Skin of body (tissue), 2 donors: Measurements from ENCODE around the gene RASSF3. TPM values are rescaled to one million over a fixed set of nuclear protein-coding genes. Genes with fewer than 3 reads are reported as not detected.
"Not testable (repeated sequence)": the region's sequence is repeated elsewhere in the genome, so short reads cannot be mapped to it uniquely, and the experiment has no call there.

ENCODE experiments used
- DNase-seq: peaks from one replicate; lab custom pipeline; 2025; lab: John Stamatoyannopoulos, UW
- total RNA-seq: library from RNA; depleted of rRNA; stranded (reverse); fragments of >200 nt; gene quantifications from one replicate; pipeline ENCODE4 v1.2.3, GENCODE V29; 2014

The RASSF3 gene
- total RNA-seq, 1 donor from 2014 or later: 14.4 TPM

DNA sequence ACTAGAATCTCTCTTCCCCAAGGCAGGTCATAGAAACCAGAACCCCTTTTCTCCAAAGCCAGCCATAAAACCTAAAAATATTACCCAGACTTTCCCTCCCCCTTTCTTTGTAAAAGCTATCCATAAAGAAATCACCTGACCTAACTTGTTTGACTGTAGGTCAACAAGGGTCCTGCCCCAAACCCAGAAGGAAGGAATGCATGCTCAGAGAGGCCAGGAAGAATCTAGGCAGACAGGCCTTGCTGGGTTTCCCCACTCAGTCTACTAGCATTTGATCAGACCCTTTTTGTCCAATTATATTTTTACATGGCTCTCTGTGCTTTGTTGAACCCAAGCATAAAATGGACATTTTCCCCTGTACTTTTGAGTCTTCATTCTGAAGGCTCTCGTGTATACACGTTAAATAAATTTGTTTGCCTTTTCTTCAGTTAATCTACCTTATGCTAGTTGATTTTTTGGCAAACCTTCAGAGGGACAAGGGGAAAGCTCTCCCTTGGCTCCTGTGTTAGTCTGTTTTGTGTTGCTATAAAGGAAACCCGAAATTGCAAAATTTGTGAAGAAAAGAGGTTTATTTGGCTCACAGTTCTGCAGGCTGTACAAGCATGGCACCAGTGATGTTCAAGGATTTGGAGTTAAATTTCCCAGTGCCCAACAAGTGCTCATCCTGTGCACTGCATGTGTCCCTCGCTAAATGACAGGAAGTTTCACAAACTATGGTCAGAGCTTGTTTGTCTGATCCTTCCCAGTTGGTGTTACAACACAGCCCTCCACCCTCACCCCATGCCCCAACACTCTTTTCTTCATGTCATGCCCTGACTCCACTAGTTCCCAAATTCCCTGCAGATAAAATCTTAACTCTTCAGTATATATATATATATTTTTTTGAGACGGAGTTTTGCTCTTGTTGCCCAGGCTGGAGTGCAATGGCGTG lies 14.2 kb upstream of the RASSF3 start:
- DNase-seq: no peak

DNA sequence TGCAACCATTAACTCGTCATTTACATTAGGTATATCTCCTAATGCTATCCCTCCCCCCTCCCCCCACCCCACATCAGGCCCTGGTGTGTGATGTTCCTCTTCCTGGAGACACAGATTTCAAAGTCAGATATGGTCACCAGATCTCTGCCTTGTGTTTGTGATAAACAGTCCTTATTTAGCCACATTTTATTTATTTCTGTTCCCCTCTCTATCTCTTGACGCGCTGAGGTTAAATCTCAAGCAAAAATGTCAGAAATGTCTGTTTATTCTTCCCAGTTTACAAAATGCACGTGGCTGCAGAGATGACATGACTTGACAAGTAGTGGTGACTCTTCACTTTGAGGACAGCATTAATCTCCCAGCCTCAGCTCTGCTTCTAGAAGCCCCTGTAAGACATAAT lies 11.5 kb upstream of the RASSF3 start:
- no peak for DNase-seq

DNA sequence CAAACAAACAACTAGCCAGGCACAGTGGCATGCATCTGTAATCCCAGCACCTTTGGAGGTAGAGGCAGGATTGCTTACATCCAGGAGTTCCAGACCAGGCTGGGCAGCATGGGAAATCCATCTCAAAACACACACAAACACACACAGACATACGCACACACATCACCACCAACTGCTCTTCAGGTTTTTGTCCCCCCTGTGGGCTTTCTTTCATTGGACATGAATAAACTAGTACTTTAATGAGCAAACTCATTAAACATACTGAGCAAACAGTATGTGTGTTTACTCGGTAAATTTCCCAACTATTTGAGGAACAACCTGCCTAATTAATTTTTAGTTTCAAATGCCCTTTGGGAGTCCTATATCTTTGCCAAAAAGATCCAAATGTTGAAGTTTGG lies 10.1 kb upstream of the RASSF3 start:
- DNase-seq: no peak

DNA sequence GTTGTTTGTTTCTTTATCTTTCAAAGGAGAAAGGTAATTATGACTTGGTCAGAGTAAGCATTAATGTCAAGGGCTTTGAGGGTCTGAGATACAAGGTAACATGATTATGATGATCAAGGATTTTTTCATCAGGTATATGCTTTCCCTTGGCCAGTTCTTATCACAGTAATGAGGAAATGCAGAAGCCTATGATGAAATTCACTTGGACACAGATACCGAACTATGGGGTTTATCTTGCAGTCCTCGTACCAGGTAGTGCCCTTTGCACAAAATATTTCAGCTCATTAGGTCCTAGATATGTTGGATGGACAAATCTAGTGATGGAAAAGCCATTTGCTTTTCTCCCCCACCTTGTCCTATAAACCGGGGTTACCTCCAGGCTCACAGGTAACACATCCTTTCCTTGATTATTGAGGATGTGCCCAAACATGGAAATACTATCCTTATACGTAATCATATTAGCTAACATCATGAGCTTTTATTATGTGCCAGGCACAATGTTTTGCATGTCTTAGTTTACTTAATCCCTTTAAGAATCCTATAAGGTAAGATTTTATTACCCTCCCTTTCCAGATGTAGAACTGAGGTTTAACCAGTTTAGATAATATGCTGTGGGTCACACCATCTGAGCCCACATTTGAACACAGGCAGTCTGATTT lies 7.0 kb upstream of the RASSF3 start:
- DNase-seq: no peak

DNA sequence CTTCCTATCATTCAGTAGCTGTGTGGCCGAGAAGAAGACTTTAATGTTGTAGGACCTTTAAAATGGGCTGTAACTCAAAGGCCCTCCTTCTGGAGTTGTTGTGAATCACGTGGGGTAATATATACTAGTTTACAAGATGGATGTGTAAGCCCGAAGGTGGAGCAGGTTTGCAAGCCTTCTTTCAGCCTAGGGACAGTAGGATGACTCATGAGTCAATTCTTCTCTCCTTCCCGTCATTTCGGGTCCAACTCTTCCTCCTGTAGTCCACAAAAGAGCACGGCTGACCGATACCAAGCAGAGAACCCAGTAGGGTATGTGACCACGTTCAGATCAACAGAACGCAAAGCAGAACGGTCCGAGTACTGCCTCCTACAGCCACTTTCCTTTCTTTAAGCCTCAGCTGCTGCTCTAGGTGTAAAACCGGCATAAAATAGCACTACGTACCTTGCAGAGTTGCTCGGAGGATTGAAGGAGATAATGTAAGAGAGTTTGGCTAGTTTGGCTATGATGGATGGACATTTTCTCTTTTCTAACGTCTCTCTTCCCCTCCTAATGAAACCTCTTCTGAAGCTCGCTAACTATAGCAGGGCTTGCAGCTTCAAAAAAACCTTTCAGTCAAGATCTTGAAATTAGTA lies 1.3 kb upstream of the RASSF3 start:
- DNase-seq: no peak

DNA sequence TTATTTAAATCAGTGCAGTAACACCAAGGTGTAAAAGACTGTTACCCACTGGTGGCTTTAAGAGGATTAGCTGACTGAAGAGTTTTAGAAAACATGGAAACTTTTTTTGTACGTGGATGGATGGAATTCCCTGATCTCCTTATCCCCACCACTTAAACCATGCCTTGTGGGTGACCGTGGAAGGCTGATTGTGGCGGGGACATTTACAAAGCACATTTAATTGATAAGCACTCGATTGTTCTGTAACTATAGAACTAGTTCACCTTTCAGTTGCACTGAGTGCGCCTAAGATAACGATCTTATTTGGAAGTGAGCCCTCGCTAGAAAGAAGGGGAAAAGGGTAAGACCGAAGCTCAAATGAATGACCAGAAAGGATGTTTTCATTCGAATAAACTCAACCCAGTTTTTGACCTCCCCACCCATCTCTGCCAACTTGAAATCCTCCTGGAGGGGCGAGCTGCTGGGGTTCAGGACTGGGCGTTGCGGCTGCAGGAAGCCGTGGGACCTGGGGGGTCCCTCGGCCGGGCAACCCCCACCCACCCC lies 688 bp upstream of the RASSF3 start:
- peak; percentile 41 for DNase-seq

DNA sequence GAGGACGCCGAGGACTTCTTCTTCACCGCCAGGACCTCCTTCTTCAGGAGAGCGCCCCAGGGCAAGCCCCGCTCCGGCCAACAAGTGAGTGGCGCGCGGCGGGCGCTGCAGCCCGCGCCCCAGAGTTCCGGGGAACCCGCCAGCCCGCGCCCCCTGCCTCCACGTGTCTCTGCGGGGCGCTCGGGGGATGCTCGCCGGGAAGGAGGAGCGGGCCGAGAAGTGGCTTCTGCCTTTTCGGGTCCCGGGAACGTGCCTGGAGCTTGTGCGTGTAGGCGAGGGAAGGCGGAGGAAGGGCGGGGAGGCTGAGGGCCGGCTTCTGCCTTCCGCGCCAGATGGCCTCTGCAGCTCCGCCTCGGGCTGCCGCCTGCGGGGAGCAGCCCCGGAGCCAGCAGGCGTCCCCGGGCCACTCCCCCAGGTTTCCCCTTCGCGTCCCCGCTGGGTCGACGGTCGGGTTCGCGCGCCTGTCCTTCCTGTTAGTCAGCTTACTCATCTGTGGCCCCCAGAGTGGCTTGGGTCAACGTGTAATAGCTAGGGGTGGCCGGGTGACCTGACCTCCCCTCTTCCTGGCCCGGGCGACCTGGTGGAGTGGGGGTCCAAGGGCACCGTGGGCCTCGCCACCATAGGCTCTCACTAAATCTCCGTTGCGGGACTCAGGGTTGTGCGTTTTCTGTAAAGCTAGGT lies 505 bp downstream of the RASSF3 start:
- DNase-seq: no peak

DNA sequence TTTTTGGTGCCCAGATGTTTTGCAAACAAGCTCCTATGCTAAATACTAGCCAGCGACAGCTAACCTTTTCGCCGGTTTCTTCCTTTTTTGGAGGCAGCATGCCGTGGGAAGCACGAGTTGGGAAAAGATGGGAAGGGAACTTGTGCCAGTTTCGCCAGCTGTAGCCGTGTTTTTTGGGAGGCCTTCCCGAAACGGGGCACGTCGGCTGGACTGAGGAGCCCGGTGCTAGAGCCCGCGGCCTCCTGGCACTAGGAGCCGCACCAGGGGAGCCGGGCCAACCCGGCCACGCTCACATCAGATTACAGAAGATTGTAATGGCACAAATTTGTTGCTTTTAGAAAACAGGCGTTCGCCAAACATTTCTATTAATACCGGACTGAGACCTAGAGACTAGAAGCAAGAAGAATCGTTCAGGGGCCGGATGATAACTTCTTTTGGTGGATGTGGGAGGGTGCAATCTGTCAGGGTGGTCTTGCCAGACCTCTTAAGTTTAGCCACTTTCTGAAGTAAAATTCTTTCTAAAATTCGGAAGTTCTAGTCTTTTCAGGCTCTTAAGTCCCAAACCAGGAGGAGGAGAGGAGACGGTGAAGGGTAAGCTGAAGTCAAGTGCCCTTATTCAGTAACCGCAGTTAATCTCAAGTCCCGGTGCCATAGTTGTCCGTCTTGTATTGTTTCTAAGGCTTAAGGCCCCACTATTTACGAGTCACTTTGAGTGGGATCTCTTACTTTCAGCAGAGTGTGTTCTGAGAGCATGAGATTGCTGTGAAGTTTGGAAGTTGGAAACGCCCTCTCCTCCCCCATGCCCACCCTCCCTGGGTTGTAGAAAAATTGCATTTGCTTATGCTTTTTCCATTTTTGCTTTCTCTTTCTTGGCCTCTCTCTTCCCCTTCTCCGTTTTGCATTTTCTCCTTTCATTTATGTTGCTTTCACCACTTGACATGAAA lies 1.3 kb downstream of the RASSF3 start:
- DNase-seq: peak; percentile 25

DNA sequence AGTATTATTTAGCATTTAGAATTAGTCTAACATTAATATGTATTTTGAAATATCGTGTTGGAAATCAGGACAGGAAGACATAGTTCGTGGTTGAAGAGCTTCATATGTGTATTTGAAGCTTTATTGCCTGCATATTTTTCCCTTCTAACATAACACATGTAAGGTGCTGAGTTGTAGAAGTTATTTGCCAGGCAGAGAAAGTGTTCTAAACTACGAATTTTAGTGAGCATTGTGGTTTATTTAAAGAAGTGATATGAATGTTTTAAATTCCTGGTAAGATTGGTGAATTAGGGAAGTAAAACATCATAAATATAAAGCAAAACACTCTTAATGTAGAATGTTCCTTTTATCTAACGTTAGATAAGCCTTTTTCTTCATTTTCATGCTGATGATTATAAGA lies 2.5 kb downstream of the RASSF3 start:
- no peak for DNase-seq

DNA sequence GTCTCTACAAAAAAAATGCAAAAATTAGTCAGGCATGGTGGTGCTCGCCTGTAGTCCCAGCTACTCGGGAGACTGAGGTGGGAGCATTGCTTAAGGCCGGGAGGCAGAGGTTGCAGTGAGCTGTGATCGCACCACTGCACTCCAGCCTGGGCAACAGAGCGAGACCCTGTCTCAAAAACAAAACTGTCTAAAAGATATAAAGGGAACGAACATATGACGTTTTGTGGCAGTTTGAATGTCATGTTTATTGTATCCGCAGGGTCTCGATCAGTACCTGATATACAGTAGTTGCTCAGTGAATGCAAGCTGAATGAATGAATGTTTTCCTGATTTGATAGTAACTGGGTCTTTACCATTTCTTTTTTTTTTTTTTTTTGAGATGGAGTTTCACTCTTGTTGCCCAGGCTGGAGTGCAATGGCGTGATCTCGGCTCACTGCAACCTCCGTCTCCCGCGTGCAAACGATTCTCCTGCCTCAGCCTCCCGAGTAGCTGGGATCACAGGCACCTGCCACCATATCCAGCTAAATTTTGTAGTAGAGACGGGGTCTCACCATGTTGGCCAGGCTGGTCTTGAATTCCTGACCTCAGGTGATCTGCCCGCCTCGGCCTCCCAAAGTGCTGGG lies 3.6 kb downstream of the RASSF3 start:
- not testable (repeated sequence) for DNase-seq

DNA sequence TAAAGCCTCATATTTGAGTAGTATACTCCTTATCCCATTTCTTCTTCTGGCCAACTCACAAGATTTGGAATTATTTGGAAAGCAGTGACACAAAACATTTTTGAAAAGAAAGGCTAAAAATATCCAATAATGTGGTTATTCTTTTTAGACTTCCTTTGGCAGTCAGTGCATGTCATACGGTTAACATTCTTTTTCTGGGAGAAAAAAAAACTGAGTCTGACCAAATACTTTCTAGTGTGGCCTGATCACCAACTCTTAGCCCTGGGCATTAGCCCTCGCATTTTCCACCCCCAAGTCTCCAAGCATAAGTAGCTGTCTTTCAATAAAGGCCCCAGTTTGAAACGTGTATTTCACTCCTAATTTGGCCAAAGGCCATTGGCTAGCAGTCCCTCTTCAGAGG lies 5.9 kb downstream of the RASSF3 start:
- DNase-seq: peak; percentile 29

DNA sequence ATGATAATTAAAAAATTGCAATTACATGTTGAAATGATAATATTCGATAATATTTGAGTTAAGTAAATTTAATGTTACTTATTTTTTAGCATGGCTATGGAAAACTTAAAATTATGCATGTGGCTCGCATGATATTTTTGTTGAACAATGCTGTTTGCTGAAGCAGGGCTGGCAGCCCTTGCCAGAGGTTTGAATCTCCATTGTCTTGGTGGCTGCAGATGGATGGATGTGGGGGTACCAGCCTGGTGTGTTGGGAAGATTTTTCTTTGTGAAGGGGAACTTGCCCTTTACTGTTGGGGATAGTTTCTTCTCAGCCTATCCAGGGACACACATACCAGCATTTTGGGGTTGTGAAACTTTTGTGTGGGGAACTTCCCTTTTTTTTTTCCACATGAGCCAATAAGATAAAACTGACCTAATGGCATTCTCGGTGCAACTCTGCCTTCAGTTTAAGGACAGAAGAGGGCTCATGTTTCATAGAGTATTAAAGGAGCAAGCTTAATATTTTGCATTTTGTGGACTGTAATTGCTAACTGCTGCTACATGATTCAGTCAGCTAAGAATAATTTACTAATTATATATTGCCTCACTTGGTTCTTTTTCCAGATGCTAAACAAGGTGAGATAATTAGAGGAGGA lies 8.8 kb downstream of the RASSF3 start:
- DNase-seq: peak; percentile 66

DNA sequence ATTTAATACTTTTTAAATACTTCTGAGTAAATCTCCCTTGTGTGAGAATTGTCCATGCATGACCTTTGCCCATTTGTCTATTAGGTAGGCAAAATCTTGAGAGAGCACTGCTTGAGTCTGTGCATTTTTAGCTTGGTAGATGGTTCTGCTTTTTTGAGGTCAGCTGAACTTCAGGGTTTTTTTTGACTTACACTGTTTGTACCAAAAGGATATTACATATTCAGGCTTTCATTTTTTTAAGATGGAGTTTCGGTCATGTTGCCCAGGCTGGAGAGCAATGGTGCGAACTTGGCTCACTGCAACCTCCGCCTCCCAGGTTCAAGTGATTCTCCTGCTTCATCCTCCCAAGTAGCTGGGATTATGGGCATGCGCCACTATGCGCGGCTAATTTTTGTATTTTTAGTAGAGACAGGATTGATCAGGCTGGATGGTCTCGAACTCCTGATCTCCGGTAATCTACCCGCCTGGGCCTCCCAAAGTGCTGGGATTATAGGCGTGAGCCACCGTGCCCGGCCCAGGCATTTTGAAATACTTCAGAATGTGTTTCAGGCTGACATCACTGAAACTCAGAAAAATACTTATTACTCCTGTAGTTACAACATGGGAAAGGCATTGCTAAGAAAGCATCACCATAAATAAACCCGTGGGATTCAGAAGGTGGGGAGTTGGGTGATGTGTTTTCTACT lies 11.1 kb downstream of the RASSF3 start:
- no peak for DNase-seq

DNA sequence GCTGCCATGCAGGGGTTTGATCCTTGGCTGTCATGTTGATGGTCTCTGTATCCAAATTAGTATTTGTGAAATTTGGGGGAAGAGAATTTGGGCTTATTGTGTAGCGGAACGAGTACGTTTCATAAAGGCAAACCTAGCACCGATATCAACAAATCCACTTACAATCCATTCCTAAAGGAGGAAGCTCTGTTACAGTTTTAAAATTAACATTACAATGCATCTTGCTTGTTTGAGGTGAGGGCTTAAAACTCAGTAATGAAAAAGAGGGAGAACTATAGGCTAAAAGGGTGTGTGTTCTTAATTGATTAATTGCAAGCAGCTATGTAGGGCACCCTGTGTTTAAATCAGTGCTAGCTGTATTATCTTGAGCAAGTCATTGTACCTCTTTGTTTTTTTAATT lies 13.7 kb downstream of the RASSF3 start:
- no peak for DNase-seq

DNA sequence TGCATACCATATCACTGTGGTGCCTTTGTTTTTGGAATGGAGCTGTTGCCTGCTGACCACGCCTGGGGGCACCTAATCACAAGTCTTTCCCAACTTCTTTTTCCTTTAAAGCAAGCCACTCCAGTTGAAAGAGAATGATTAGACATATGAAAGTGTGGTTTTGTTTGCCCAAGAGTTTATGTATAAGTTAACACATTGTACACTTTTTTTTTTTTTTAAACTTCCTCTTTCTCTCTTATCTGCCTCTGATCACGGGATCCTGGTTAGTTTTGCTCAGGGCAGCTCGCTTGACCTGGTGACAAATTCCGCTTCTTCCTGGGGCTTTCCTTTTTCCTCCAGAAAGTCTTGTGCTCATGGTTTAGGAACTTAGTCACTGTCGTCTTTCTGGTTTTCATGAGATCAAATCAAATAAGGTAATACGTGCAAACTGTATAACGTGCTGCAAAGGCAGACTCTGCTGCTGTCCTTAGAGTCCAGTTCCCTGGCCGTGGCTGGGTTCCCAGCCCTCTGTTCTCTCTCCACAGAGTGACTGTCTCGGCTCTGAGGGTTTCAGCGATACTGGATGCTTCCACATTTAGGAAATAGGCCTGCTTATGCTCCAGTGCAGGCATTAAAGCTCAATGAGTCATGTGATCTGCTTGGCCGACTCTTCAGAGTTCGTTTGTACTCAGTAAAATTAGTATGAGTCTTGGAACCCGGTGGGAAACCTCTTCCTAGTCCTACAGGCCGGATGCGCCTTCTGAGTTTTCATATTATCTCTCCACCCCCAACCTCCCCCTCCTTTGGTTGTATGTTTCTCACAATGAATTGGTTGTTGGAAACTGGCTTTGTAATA lies 15.2 kb downstream of the RASSF3 start:
- peak; percentile 17 for DNase-seq

DNA sequence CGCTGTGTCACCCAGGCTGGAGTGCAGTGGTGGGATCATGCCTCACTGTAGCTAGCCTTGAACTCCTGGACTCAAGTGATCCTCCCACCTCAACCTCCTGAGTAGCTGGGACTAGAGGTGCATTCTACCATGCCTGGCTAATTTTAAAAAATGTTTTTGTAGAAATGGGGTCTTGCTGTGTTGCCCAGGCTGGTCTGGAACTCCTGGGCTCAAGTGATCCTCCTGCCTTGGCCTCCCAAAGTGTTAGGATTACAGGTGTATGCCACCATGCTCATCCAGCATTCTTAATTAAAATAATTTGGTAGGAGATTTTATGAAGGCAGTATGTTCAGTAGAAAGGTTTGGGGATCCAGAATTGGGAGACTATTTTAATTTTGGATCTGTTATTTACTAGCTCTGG lies 16.3 kb downstream of the RASSF3 start:
- DNase-seq: not testable (repeated sequence)

DNA sequence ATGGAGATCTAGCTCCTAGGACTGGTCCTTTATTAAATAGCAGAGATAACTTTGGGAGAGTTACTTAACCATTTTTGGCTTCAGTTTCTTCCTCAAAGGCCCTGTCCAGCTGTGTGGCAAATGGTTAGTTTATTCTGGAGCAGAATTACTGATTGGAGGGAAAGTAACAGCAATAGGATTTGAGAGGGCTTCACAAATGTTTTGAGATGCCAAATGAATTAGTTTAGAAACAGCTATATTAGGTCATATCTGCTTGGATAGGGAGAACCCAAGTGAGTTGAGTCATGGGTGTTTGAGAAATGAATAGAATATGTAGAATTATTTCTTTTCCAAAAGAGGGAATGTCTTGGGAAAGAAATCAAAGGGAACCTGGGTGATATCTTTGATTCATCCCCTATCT lies 17.5 kb downstream of the RASSF3 start:
- DNase-seq: no peak

DNA sequence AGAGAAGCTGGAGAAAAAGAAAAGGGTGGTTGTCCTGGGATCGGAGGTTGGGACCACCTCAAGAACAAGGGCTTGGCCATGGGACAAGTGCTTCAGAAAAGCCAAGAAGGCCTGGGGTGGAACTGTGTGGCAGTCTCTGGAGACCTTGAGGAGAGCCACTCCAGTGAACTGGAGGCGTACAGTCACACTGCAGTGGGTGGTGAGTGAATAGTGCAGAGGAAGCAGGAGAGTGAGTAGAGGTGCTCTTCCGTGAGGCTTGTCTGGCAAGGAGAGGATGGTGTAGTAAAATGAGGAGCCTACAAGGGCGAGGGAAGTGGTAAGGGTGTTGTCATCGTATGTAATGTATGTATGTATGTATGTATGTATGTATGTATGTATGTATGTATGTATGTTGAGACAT lies 20.9 kb downstream of the RASSF3 start:
- no peak for DNase-seq
